ENCODE measurements around the gene TBX1.
"Not testable (repeated sequence)": the region's sequence is repeated elsewhere in the genome, so short reads cannot be mapped to it uniquely, and the experiment has no call there.

The TBX1 gene

DNA sequence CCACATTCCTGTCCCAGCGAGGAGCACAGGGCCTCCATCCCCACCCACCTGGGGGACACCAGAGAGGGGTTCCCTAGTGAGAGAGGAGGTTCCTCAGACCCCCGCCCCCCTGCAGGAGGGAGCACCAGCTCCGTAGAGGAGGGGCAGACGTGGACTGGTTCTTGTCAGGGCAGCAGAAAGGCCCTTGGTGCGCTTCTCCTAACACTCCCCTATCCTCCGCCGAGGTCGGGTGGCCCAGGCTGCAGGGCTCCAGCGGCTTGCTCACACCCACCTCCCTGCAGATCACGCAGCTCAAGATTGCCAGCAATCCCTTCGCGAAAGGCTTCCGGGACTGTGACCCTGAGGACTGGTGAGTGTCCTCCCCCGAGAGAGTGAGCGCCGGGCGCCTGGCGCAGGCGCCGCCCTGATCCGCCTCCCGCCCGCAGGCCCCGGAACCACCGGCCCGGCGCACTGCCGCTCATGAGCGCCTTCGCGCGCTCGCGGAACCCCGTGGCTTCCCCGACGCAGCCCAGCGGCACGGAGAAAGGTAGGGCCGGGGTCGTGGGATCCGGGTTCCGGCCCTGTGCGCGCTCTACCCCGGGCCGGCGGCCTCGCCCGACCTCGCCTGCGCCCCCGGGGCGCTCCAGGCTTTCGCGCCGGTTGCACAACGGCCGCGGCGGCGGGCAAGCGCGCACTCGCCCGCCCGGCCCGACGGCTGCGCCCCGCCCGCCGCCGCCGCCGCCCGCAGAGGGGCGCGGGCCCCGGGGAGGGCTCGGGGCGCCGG is 5.1 kb downstream of the TBX1 start:
- DNase-seq (ENCODE audit: low read depth): no peak

DNA sequence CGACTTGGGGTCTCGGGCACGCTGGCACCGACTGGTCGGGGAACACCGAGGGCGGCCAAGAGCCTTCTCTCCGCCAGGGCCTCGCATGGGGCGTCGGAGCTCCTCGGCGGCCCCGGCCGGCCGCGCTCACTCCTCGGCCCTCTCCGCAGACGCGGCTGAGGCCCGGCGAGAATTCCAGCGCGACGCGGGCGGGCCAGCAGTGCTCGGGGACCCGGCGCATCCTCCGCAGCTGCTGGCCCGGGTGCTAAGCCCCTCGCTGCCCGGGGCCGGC is 5.6 kb downstream of the TBX1 start:
- no peak for DNase-seq (ENCODE audit: low read depth)

DNA sequence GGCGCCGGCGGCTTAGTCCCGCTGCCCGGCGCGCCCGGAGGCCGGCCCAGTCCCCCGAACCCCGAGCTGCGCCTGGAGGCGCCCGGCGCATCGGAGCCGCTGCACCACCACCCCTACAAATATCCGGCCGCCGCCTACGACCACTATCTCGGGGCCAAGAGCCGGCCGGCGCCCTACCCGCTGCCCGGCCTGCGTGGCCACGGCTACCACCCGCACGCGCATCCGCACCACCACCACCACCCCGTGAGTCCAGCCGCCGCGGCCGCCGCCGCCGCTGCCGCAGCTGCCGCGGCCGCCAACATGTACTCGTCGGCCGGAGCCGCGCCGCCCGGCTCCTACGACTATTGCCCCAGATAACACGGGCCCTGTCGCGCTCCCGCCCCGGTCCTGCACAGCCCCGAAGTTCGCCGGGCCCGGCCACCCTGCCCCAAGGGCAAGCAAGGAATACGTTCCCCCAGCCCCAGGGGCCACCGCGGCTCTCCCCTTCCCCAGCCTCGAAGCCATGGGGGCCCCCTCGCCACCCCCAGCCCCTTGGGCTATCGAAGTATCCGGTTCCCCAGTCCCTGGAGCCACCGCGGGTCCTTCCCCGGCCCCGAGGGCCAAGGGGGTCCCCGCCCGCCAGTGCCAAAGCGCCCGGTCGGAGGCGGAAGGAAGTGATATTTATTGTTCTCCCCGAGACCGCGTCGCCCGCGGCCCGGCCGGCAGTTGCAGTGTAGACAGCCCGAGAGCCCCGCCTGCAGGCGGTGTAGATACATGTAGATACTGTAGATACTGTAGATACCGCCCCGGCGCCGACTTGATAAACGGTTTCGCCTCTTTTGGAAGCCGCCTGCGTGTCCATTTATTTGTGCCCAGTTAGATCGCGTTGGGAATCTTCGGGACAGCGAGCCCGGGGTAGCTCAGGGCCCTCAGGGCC is 6.2 kb downstream of the TBX1 start:
- DNase-seq (ENCODE audit: low read depth): no peak

DNA sequence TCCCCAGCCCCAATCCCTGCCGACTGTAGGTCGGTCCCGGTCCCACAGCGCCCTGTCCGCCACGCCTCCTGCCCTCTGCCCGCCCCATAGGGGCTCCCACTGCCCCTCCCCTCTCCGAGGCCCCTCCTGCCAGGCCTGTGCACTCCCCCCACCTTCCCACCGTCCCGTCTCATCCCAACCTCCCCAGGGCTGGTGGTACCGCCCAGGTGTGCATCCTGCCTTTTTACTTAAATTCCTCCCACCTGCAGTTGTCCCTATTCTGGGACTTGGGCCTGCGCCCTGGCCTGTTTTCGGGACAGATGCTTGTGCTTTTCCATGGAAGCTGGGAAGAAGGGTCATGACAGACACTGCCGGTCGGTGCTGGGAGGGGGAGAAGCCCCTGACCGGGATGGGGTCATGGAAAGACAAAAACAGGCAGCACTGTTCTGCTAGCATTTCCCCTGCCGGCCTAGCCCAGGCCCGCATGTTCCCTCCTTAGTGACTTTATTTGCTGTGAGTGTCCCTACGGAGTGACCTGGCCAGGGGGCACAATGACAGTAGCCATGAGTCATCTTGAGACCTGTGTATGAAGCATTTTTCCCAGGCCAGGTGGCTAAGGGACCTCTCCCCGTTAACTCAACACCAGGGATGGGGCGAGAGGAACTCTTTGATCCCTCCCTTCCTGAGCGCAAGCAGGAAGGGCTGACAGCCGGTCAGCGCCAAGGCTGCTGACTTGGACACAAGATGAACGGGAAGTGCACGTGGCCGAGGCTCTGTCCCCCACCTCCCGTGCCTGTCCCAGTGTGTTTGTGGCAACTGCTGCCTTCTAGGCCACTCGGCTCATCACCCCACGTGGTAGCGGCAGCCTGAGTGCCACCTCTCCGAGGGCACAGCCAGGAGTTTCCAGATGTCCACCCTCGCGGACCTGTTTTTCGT is 7.1 kb downstream of the TBX1 start:
- DNase-seq (ENCODE audit: low read depth): no peak

DNA sequence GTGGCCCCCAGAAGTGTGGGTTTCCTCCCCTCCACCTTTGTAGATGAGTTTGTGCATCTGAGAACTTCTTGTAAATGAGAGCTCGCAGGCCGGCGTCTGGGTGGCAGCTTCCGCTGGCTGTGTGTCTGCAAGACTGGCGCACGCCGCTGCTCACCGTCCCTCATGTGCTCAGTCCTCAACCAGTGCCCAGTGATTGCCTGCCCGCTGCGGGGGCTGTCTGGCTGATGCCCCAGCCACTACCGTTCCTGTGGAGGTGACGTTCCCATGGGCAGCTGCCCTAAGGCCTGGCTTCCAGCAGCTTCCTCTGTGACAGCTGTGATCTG is 8.8 kb downstream of the TBX1 start:
- no peak for DNase-seq (ENCODE audit: low read depth)

DNA sequence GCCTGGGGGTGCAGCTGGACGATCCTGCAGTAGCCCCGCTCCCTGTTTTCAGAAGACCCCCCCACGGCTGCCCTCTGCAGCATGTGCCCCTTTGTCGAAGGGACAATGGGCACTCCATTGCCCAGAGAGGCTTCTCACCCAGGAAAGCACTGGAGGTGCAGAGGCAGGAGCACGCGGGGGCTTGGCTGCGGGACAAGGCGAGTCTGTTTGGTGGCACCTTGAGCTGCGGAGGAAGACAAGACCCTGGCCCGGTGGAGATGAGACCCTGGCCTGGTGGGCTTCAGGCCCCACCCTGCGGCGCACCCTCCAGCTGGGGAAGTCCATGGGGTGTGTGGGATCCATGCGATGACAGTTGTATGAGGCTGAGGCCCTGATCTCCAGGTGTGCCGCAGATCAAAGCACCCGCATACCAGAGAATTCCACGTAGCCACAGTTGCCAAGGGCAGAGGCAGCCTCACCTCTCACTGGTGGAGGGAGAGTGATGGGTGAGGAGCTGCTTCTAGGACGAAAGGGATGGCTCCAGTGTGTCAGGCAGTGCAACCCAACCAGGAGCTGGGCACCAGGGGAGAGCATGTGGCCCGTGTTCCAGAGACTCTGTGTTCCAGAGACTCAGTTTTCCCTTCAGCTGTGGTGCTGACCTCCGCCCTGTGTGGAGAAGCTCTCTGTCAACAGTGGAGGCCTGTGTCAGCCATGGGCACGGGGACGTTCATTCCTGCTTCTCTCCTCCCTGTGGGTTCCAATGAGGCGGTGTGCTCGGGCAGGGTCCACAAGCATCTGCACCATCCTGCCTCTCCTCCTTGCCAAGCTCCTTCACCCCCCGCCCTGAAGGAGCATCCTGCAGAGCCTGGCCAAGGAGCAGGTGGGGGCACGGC is 10.0 kb downstream of the TBX1 start:
- DNase-seq (ENCODE audit: low read depth): no peak

DNA sequence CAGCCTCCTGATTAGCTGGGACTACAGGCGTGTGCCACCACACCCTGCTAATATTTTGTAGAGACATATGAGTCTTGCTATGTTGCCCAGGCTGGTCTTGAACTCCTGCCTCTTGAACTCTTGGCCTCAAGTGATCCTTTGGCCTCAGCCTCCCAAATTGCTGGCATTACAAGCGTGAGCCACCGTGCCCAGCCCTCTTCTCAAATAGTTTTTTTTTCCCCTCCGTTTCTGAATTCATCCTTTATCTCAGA is 11.8 kb downstream of the TBX1 start:
- no peak for DNase-seq (ENCODE audit: low read depth)

DNA sequence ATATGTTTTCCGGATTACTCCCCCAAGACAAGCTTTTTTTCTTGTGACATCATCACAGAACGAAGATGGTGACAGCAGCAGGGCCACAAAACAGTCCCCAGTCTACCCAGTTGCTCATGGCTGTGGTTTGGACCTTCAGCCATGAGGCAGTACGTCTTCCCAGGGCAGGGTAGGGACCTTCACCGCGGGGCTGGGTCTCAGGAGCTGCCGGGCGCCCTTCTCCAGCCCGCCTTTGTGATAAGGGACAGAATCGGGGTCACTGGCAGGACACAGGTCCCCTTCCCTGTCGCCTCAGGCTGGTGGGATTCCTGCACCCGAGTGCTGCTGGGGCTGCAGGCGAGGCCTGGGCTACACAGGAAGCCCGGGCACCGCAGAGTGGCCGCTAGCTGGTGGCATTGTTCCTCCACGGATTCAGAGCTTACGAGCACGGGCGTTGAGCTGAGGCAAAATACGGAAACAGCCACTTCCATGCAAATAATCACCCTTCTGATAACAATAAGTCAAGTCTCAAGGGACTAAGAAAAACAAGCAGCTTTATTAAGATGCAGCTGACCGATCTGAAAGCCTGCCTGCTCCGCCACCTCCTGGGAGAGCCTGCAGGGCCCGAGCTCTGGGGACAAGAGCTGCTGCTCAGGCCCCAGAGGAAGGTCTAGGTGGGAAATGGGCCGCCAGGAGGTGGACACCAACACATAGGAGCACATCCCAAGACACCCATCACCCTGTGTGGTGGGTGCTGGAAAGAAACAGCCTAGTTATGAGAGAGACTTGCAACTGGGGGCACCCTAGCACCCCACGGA is 12.3 kb downstream of the TBX1 start:
- DNase-seq (ENCODE audit: low read depth): no peak

DNA sequence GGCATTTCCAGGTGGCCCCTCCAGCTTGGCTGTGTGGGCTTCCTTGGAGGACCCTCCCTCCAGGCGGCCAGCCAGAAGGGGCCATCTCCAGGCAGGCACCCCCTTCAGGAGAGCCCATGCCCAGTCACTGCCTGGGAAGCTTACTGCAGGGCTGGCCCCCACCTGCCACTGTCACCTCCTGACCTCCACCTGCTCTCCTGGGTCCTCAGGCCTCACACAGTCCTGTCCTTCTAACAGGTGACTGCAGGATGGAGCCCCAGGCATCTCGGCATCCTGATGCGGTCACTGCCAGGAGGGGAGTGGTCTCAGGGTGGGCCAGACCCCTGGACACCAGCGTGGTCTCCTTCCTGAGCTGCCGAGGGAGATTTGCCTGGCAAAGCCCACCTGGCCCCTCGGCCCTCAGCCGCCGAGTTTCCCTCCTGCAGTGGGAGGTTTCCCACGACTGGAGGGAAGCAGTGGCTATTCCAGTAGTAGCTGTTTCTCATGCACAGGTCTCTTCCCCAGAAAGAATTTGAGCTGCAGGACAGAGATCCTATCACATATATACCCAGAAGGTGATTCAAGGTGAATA is 13.0 kb downstream of the TBX1 start:
- no peak for DNase-seq (ENCODE audit: low read depth)

DNA sequence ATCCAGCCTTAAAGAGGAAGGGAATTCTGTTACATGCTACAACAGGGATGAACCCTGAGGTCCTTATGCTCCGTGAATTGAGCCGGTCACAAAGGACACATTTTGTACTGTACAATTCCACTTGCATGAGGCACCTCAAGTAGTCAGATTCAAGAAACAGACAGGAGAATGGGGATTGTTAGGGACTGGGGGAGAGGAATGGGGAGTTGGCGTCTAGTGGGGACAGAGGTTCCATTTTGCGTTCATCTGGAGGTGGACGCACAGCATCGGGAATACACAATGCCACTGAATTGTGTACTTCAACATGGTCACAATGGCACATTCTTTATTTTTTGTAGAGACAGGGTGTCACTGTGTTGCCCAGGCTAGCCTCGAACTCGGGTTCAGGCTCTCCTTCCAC is 14.1 kb downstream of the TBX1 start:
- no peak for DNase-seq (ENCODE audit: low read depth)

DNA sequence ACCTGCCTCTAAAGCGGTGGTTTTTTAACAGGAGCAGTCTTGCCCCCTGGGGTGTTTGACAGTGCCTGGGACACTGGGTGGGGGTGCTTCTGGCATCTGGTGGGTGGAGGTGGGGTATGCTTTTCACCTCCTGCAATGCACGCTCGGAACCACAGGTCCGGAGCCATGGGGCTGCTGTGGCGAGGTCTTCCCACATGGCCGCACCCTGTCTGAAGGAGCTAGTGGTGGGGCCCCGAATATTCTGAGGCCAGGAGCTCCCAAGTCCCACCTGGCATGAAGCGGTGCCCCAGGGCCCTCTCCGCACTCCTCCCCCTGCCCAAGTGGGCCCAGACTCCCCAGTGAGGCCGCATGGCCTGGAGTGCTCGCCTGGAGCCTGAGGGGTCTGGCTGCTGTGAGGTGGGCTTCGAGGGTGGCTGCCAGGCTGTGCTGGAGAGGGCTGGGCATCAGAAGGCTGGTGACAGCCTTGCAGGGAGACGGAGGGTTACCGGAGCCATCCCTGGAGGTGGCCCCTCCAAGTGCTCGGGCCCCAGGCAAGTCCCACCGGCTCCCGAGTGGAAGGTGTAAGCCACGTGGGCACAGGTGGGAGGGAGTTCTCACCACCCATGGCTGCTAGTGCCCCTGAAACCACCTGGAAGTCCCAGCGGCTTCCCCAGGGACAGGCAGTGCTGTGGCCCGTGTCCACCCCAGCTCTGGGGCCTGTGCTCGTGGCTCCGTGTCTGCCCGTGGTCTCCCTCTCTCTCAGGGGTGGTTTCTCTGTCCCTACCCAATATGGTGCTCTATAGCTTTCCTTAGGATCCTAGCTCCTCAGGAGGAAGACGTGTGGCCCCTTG is 15.1 kb downstream of the TBX1 start:
- DNase-seq (ENCODE audit: low read depth): no peak

DNA sequence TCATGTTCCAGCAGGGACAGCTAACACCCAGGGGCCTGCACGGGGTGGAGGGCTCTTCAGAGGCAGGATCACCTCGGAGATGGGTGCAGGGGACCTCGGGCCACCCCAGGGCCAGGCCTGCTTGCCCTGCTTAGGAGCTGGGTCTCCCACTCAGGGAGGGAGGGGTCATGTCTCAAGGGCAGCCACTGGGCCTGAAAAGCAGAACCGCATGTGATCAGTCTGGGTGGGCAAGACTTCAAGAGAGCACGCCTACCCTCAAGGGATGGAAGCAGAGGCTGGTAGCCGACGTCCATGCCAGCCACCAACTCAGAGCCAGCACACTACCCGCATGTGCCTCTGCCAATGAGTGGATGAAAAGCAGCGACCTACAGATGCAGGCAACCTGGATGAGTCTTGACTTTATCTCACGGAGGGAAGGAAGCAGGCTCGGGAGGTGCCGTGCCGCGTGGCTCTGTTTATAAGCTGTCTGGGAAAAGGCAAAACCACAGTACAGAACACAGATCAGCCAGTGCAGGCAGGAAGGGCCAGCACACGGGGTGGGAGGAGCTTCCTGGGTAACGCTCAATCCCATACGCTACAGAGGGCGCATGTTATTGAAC is 16.0 kb downstream of the TBX1 start:
- DNase-seq (ENCODE audit: low read depth): no peak

DNA sequence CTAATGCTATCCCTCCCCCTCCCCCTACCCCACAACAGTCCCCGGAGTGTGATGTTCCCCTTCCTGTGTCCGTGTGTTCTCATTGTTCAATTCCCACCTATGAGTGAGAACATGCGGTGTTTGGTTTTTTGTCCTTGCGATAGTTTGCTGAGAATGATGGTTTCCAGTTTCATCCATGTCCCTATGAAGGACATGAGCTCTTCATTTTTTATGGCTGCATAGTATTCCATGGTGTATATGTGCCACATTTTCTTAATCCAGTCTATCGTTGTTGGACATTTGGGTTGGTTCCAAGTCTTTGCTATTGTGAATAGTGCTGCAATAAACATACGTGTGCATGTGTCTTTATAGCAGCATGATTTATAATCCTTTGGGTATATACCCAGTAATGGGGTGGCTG is 16.6 kb downstream of the TBX1 start:
- DNase-seq (ENCODE audit: low read depth): not testable (repeated sequence)

DNA sequence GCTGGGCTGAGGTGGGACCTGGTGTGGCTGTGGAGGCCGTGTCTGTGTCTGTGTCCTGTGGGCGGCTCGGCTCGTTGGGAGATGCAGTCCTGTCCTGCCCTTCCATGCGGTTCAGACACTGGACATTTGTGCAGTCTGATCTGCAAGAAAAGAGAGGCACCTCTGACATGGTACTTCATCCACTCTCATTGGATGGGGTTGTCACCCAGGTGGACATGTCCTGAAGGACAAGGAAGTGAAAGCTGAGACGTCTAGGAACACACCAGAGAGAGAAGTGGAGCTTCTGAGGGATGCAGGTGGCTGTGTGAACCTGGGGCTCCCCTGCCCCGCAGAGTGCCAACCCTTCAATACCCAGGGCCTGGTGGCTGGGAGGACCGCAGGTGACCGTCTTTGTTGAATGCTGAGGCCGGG is 18.4 kb downstream of the TBX1 start:
- no peak for DNase-seq (ENCODE audit: low read depth)

DNA sequence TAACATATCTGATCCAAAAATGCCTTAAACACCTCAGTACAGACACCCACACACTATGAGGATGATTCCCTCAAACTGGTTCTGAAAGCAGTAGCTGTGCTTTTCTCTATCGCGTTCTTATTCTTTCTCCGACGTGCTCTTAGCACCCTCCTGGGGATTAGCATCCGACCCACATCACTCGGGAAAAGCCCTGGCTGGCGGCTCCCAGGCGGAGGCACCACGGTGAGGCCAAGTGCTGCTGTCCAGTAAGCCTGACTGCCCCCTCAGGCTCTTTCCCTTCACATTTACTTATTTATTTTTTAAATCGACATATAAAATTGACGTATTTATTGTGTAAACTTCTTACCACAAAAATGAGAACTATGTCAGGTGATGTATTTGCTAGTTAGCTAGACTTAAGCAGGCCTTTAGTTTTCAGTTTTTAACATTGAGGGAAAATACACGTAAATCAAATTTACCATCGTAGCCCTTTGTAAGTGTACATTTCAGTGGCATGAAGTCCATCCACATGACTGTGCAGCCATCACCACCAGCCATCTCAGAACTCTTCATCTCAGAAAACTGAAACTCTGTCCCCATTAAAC is 19.2 kb downstream of the TBX1 start:
- no peak for DNase-seq (ENCODE audit: low read depth)

DNA sequence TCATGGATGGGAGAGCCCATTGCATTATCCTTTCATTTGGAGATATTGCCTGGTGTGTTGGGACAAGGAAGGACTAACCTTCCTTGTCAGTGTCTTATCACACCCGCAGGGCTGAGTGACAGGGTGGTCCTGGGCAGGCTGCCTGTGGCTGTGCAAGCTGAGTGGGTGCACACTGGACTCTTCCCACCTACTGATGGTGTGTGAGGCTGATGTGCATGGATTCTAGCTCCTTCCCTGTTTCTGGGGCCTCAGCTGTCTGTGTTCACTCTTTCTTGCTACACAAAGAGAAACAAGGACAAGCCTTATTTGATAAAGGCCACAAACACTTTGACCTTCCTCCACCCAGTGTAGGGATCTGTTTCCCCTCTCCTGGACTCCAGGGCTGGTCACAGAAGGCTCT is 22.0 kb downstream of the TBX1 start:
- no peak for DNase-seq (ENCODE audit: low read depth)

DNA sequence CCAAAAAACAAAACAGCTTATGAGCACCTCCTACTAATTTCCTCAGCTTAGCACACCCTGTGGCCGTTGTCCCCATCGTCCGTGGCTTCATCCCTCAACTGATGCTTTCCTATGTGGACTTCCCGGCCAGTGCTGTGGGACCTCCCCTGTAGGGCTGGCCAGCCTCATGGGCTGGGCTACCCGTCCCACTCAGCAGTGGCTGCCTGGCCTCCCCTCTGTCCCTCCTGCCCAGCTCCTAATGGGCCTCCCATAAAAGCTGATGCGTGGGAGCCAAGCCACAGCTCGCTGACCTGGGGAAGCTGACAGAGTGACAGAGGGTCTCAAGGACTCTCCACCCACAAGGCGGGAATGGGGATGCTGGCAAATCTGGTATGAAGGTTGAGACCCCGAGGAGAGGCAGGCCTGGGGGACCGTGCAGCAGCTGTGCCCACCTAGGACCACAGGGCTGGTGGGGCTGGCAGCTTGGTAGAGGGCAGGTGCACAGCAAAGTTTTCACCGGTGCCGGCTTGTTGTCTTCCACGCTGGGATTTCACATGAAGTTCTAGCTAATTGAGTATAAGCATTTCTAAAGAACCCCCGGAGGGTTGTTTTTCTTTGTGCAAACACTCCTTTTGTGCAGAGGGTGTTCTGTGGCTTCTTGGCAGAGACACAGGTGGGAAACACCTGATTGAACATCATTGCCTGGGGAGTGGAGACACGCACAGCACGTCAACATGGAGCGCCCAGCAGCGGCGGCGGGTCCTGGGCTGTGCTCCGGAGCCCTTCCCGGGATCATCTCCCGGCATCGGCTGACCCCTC is 23.2 kb downstream of the TBX1 start:
- DNase-seq (ENCODE audit: low read depth): no peak

Data from stimulated activated CD8-positive, alpha-beta memory T cell treated with anti-CD3 and anti-CD28 coated beads, Interleukin-12 subunit alpha, Interleukin-12 subunit beta, amount 100 ng/mL, for 1 hour (primary cell).